GM19043 (cell line): ENCODE measurements around the gene CASP2.
"Not testable (repeated sequence)": the region's sequence is repeated elsewhere in the genome, so short reads cannot be mapped to it uniquely, and the experiment has no call there.

Experiments used
- ATAC-seq: cut with Tn5 transposase; IDR thresholded peaks from one replicate; pipeline ENCODE4 v1.9.1; 2021; ENCODE audit warnings: low read depth; ENCODE audit not compliant: unreplicated experiment

Gene CASP2

DNA sequence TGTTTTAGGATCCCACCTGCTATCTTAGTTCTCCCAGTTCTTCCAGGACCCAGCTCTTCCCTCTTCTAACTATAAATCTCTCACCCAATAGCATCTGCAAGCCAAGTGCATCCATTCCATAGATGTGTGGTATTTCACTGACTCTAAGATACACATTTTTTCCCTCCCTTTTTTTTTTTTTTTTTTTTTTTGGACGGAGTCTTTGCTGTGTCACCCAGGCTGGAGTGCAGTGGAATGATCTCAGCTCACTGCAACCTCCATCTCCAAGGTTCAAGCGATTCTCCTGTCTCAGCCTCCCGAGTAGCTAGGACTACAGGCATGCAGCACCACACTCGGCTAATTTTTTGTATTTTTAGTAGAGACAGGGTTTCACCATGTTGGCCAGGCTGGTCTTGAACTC, 1.7 kb downstream of the CASP2 start:
- ATAC-seq, result not testable (repeated sequence)

DNA sequence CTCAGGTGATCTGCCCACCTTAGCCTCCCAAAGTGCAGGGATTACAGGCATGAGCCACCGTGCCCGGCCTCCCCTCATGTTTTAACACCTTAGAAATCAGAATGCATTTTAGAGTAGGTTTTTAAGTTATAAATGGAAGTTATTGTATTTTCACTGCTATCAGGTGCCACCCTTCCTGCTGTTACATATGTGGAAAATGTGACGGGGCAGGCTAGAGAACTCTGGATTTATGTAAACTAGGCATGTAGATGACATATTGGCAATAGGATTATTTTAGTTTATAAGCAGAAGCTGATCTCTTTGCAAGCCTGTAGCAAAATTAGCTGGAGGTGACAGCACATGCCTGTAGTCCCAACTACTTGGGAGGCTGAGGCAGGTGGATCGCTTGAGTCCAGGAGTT, 2.1 kb downstream of the CASP2 start:
- no peak for ATAC-seq

GRCh38 chr7:143292876-143293275, 4.7 kb downstream of the CASP2 start:
- ATAC-seq, result no peak

GRCh38 chr7:143295870-143296269, 7.7 kb downstream of the CASP2 start:
- no peak for ATAC-seq

GRCh38 chr7:143296686-143297085, 8.5 kb downstream of the CASP2 start:
- no peak for ATAC-seq

- no peak for ATAC-seq
Measured at GRCh38 chr7:143299346-143299745, 11.2 kb downstream of the CASP2 start.

DNA sequence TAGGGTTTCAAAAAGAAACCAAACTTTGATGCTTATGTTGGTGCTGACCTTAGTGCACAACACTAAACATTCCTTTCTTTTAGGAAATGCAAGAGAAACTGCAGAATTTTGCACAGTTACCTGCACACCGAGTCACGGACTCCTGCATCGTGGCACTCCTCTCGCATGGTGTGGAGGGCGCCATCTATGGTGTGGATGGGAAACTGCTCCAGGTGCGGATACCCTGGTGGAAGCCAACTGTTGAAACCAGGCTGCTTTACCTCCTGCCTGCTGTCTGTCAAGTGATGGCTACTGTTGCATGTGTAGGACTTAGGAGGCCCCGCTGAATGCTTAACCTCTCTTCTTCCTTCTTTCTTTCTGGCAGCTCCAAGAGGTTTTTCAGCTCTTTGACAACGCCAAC, 11.7 kb downstream of the CASP2 start:
- ATAC-seq, result no peak

GRCh38 chr7:143300959-143301935, 13.1 kb downstream of the CASP2 start:
- ATAC-seq, result no peak

- ATAC-seq, result no peak
Measured at GRCh38 chr7:143303733-143304132, 15.6 kb downstream of the CASP2 start.

GRCh38 chr7:143304938-143305337, 16.8 kb downstream of the CASP2 start:
- ATAC-seq, result no peak

- ATAC-seq, result no peak
Measured at GRCh38 chr7:143305423-143306070, 17.4 kb downstream of the CASP2 start.

DNA sequence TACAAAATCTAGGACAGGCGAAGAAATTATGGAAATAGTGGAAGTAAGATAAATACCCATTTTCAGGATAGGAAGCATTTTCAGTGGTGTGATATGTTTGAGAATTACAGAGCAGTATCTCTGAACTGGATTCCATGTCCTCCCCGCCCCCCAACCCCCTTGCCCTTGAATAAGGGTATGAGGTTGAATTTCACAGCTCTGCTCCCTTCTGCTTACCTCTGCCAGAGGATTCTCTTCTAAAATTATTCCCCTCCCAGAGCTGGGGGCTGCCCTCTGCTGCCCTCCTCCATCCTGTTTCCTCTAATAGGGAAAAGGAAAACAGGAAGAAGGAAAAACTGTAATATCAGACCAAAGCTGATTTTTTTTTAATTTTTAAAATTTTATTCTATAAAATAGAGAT, 20.5 kb downstream of the CASP2 start:
- no peak for ATAC-seq

DNA sequence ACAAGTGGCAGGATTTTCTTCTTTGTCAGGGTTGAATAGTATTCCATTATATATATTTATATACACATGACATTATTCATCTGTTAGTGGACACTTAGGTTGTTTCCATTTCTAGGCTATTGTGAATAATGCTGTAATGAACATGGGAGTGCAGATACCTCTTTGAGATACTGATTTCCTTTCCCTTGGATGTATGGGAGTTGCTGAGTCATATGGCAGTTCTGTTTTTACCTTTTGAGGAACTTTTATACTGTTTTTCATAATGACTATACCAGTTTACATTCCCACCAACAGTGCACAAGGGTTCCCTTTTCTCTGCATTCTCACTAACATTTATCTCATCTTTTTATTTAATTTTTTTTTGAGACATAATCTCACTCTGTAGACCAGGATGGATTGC, 26.0 kb downstream of the CASP2 start:
- no peak for ATAC-seq

DNA sequence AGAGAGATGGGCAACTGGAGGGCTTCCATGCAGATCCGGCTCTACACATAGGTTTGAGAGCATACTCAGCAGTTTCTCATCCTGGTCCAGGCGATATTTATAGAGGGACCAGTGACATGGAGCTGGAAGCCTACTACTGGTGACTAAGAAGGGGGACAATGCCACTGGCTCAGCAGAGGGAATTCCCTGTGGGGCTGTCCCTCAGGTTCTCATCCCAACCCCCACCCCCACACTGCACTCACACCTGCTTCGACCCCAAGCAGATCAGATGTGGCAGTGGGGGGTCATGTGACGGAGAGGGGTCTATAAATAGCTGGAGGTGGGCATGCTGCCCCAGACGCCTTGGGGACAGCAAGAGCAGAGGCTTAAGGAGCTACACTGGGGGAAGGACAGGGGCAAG, 27.6 kb downstream of the CASP2 start, which contains the start of gene CLCN1:
CLCN1 (plus strand) TSS at position 336 of the 400 bp plus-strand sequence. CDS start 102 bp downstream, outside the sequence.
- ATAC-seq, result no peak

DNA sequence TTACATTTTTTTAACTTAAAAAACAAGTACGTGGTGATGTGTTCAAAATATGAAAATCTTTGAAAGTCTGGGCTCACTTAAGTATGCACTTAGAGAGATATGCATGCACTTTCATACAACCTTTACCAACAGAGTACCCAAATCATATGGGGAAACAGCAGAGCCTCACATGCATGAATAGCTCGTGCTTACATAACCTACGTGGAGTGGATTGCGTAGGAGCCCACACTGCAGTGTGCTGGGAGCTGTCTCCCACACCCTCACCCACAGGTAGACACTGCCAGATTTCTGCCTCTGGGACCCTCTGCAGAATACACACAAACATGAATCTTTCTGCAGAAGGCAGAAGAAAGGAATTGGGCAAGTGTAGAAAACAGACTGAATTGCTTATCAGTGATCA, 28.3 kb downstream of the CASP2 start:
- no peak for ATAC-seq

- ATAC-seq, result no peak
Measured at GRCh38 chr7:143318661-143319060, 30.5 kb downstream of the CASP2 start.

GRCh38 chr7:143320620-143321019, 32.5 kb downstream of the CASP2 start:
- ATAC-seq, result no peak

GRCh38 chr7:143321242-143321641, 33.1 kb downstream of the CASP2 start:
- no peak for ATAC-seq

GRCh38 chr7:143321734-143322133, 33.6 kb downstream of the CASP2 start:
- ATAC-seq, result no peak

- ATAC-seq, result no peak
Measured at GRCh38 chr7:143322760-143323633, 34.8 kb downstream of the CASP2 start.

GRCh38 chr7:143323653-143324052, 35.5 kb downstream of the CASP2 start:
- no peak for ATAC-seq
